ENCODE data around the gene CLDN15.
A peak's percentile ranks its signal among the peaks of the same experiment; 100 is the strongest.
"Not testable (repeated sequence)": the region's sequence is repeated elsewhere in the genome, so short reads cannot be mapped to it uniquely, and the experiment has no call there.

The CLDN15 gene

GRCh38 chr7:101222275-101222830, 15.2 kb downstream of the CLDN15 start:
- DNase-seq (ENCODE audit: low read depth in 2 of 2): no peak

- DNase-seq (ENCODE audit: low read depth in 2 of 2): no peak
These were observed 17.3 kb downstream of the CLDN15 start for GRCh38 chr7:101220295-101220694.

GRCh38 chr7:101218236-101219125, 19.1 kb downstream of the CLDN15 start:
- DNase-seq (ENCODE audit: low read depth in 2 of 2): no peak

- DNase-seq (ENCODE audit: low read depth in 2 of 2): peak; percentile 89 to 93
These were observed 20.0 kb downstream of the CLDN15 start, which contains the start of the genes PLOD3 and ZNHIT1 for GRCh38 chr7:101217388-101218235. PLOD3 (minus strand) TSS chr7:101217581; CDS start chr7:101217274, 307 bp downstream. ZNHIT1 (plus strand) TSS chr7:101218165; CDS start chr7:101218196, 31 bp downstream.

- DNase-seq (ENCODE audit: low read depth in 2 of 2): no peak
These were observed 20.7 kb downstream of the CLDN15 start for GRCh38 chr7:101216860-101217387.

GRCh38 chr7:101216001-101216859, 21.4 kb downstream of the CLDN15 start:
- DNase-seq (ENCODE audit: low read depth in 2 of 2): no peak

- DNase-seq (ENCODE audit: low read depth in 2 of 2): no peak
These were observed 25.6 kb downstream of the CLDN15 start for GRCh38 chr7:101212014-101212413.

GRCh38 chr7:101211501-101211900, 26.1 kb downstream of the CLDN15 start:
- DNase-seq (ENCODE audit: low read depth in 2 of 2): no peak

GRCh38 chr7:101210143-101210542, 27.5 kb downstream of the CLDN15 start:
- DNase-seq (ENCODE audit: low read depth in 2 of 2): no peak

GRCh38 chr7:101208794-101209193, 28.8 kb downstream of the CLDN15 start:
- DNase-seq (ENCODE audit: low read depth in 2 of 2): no peak

- DNase-seq (ENCODE audit: low read depth in 2 of 2): no peak
These were observed 30.1 kb downstream of the CLDN15 start for GRCh38 chr7:101207459-101207858.

- DNase-seq (ENCODE audit: low read depth in 2 of 2): no peak
These were observed 30.9 kb downstream of the CLDN15 start for GRCh38 chr7:101206665-101207042.

GRCh38 chr7:101205901-101206664, 31.5 kb downstream of the CLDN15 start:
- no peak for DNase-seq (ENCODE audit: low read depth in 2 of 2)

- not testable (repeated sequence) for DNase-seq (ENCODE audit: low read depth in 2 of 2)
These were observed 33.6 kb downstream of the CLDN15 start for GRCh38 chr7:101203740-101204738.

- no peak for DNase-seq (ENCODE audit: low read depth in 2 of 2)
These were observed 35.0 kb downstream of the CLDN15 start for GRCh38 chr7:101202603-101202918.

- no peak for DNase-seq (ENCODE audit: low read depth in 2 of 2)
These were observed 35.7 kb downstream of the CLDN15 start for GRCh38 chr7:101201695-101202602.

- no peak for DNase-seq (ENCODE audit: low read depth in 2 of 2)
These were observed 36.6 kb downstream of the CLDN15 start, which contains the start of gene MOGAT3 for GRCh38 chr7:101200862-101201599. MOGAT3 (minus strand) TSS chr7:101201036; CDS start chr7:101200854, 182 bp downstream.

Data from stimulated activated CD8-positive, alpha-beta memory T cell treated with anti-CD3 and anti-CD28 coated beads, Interleukin-15, amount 100 ng/mL, for 4 hours (primary cell).